Measurements from ENCODE around the gene PRDM12. TPM values are rescaled to one million over a fixed set of nuclear protein-coding genes. Genes with fewer than 3 reads are reported as not detected.
A peak's percentile ranks its signal among the peaks of the same experiment; 100 is the strongest.

Gene PRDM12
- total RNA-seq, 1 experiment from 2014 or later = not detected

DNA sequence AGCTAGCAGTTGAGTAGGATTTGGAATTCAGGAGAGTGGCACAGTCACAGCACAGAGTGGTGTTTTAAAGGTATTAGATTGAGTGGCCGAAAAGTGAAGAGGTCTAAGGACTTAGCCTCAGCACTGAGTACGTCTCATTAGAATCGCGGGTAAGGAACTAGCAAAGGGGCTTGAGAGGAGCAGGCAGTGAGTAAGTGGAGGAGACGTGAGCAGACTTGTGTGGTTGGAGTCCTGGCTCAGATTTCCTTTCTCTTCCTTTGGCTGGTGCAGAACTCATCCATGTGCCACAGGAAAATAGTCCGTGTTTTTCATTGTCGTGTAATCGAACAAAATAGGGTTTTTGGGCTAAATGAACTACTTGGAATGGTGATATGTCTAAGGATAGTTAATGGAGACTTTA, 32.6 kb downstream of the PRDM12 start:
- Histone ChIP-seq H4K5ac (ENCODE audit: insufficient read length, low read depth, low read length) (no peak overlapping the region), H3K4me1 (ENCODE audit: insufficient read depth, low read length) (no peaks in the 10 kb centered on the region; the same call in 1 of the 2 replicates), H2BK5ac (ENCODE audit: insufficient read length, low read length) (no peak overlapping the region), H2BK120ac (ENCODE audit: low read depth, low read length, poor library complexity, severe bottlenecking) (no peak overlapping the region), H3T11ph (ENCODE audit: low read length) (no peak overlapping the region), H3K23ac (ENCODE audit: insufficient read length, low read depth, low read length) (no peak overlapping the region), H3K27me3 (ENCODE audit: insufficient read depth, low read length) (no peaks in the 10 kb centered on the region), H2BK12ac (ENCODE audit: insufficient read length, low read depth, low read length) (no peak overlapping the region), H4K8ac (replicated peaks; ENCODE audit: insufficient read length, low read depth, low read length) (no peak overlapping the region), H3K9ac (ENCODE audit: extremely low read depth, insufficient read length, low read length) (no peak overlapping the region), H4K91ac (ENCODE audit: insufficient read length, low read depth, low read length) (no peak overlapping the region), H2AFZ (ENCODE audit: low read length) (no peak overlapping the region), H3K56ac (ENCODE audit: insufficient read length, low read depth, low read length) (no peak overlapping the region), H3K4me2 (ENCODE audit: insufficient read depth, insufficient read length, low read length) (no peak overlapping the region), H3K9me3 (ENCODE audit: control insufficient read depth, low read depth, low read length) (no peaks in the 10 kb centered on the region), H3K23me2 (ENCODE audit: insufficient read length, low read depth, low read length, poor library complexity, severe bottlenecking) (peaks cover 7% of the 10 kb centered on the region), H3K18ac (ENCODE audit: insufficient read length, low read depth, low read length) (no peak overlapping the region), H2BK20ac (ENCODE audit: low read depth, low read length, poor library complexity, severe bottlenecking) (no peak overlapping the region), H2BK15ac (ENCODE audit: low read depth, low read length) (no peak overlapping the region), H3K14ac (ENCODE audit: insufficient read depth, low read length) (no peak overlapping the region), H3K27ac (ENCODE audit: insufficient read length, low read depth, low read length) (no peak overlapping the region), H4K20me1 (ENCODE audit: control insufficient read depth, insufficient read depth, insufficient read length) (no peaks in the 10 kb centered on the region), H3K79me2 (ENCODE audit: insufficient read depth, low read length) (peaks cover 18% of the 10 kb centered on the region; the same call in 1 of the 2 replicates), H3K4ac (ENCODE audit: low read depth, low read length) (no peak overlapping the region), H2AK5ac (ENCODE audit: insufficient read length, low read length) (no peak overlapping the region), H3K79me1 (ENCODE audit: insufficient read depth, low read depth, low read length, poor library complexity, severe bottlenecking) (peaks cover 13% of the 10 kb centered on the region)
- DNase-seq = no peak
- H3K27me3 Mint-ChIP-seq (ENCODE audit: low read depth) = no peaks in the 10 kb centered on the region; the same call in 1 of the 2 replicates
- peaks cover 27 to 35% of the 10 kb centered on the region in 2 experiments for H3K4me1 Mint-ChIP-seq
- H3K9me3 Mint-ChIP-seq = 0 out of 5 replicates have a peak, but pooled peaks cover 0 to 2% of the 10 kb centered on the region in 2 experiments
- peaks cover 53 to 66% (median 56%) of the 10 kb centered on the region in 3 experiments for H3K36me3 Mint-ChIP-seq (ENCODE audit: insufficient read depth in 1 of 3, low read depth in 3 of 3)
- WGBS (ENCODE audit: extremely low coverage, insufficient read length, low lambda C conversion rate) = no CpG with 5 or more reads among the region's 8 CpGs
- H3K27ac Mint-ChIP-seq = peak overlapping the region in 1 of 3 experiments; percentile 23; a peak in 2 of 7 replicates
- TF ChIP-seq CTCF (conservative IDR thresholded peaks at IDR 0.05) = no peak
- H3K4me3 Mint-ChIP-seq = no peak overlapping the region
